PC-9 (cell line): ENCODE results near the gene BOLA2B.

ENCODE experiments used
- CTCF ChIP-seq: fragments of 200-600 bp; sonication (generic); conservative IDR thresholded peaks from 2 replicates; pipeline ENCODE4 v1.6.1; 2017; ENCODE audit warnings: mixed run types, antibody characterized with exemption, mild to moderate bottlenecking, moderate library complexity
- EZH2 ChIP-seq: fragments of 200-600 bp; sonication (generic); IDR thresholded peaks from 2 replicates; pipeline ENCODE4 v1.8.0; 2017; ENCODE audit warnings: antibody characterized with exemption, low read depth

- no peak for TF ChIP-seq CTCF
- TF ChIP-seq EZH2: no peak
Observed at GRCh38 chr16:30144017-30144416, 49.4 kb downstream of the BOLA2B start.
